Heart left ventricle (tissue), 16 donors: ENCODE data around the gene VSTM1. TPM values are rescaled to one million over a fixed set of nuclear protein-coding genes. Genes with fewer than 3 reads are reported as not detected.

Source experiments
- ATAC-seq, 4 donors: fragments of 200-7000 bp; cut with Tn5 transposase; one replicate each; pipeline ENCODE4 v1.9.1; 2020 to 2022; ENCODE audit warnings: moderate library complexity in 4 of 4, mild to moderate bottlenecking in 3 of 4, moderate number of reproducible peaks in 1 of 4
- DNase-seq, 5 donors: peaks; one replicate each; pipeline ENCODE4 v3.0.0-alpha.2; 2020
- H3K27ac ChIP-seq, 12 donors: fragments of 200-600 bp; sonication (generic) in 4 of 12; one replicate each; pipeline versions ENCODE4 v1.5.0 to v1.8.0; 2016 to 2022; ENCODE audit warnings: mild to moderate bottlenecking in 2 of 12
- H3K27me3 ChIP-seq, 9 donors: fragments of 200-600 bp; sonication (generic) in 2 of 9; one replicate each; pipeline versions ENCODE4 v1.5.1 to v1.8.0; 2016 to 2022; ENCODE audit warnings: mild to moderate bottlenecking in 3 of 9
- H3K36me3 ChIP-seq, 9 donors: fragments of 200-600 bp; sonication (generic) in 2 of 9; one replicate each; pipeline versions ENCODE4 v1.5.0 to v1.8.0; 2018 to 2022; ENCODE audit warnings: mild to moderate bottlenecking in 2 of 9
- H3K4me1 ChIP-seq, 12 donors: fragments of 200-600 bp; sonication (generic) in 4 of 12; one replicate each; pipeline versions ENCODE4 v1.5.0 to v1.8.0; 2016 to 2022; ENCODE audit warnings: mild to moderate bottlenecking in 3 of 12
- H3K4me3 ChIP-seq, 12 donors: fragments of 200-600 bp; sonication (generic) in 4 of 12; one replicate each; pipeline versions ENCODE4 v1.5.0 to v1.8.0; 2017 to 2022; ENCODE audit warnings: mild to moderate bottlenecking in 9 of 12, moderate library complexity in 4 of 12
- H3K9me3 ChIP-seq, 12 donors: fragments of 200-600 bp; sonication (generic) in 4 of 12; one replicate each; pipeline versions ENCODE4 v1.5.0 to v1.8.0; 2016 to 2022; ENCODE audit warnings: mild to moderate bottlenecking in 1 of 12
- CTCF ChIP-seq, 12 donors: fragments of 200-600 bp; sonication (generic) in 4 of 12; IDR thresholded peaks; one replicate each; pipeline versions ENCODE4 v1.5.0 to v1.8.0; 2018 to 2022; ENCODE audit warnings: antibody characterized with exemption in 12 of 12, mild to moderate bottlenecking in 5 of 12
- POLR2A ChIP-seq, 2 donors: fragments of 450-650 bp; IDR thresholded peaks; one replicate each; pipeline ENCODE4 v1.6.1; 2017; ENCODE audit warnings: antibody characterized with exemption in 2 of 2, mild to moderate bottlenecking in 2 of 2, moderate library complexity in 2 of 2
- WGBS, 4 donors: extraction: QIAGEN DNeasy Blood & Tissue Kit in 2 of 4; methylation state at CpG; one replicate each; pipeline versions ENCODE4 v1.1.5 to v1.1.7; 2013 to 2018; 5-methylcytosine and 5-hydroxymethylcytosine counted together
- intact Hi-C, 10 donors: fragments of 100-400 bp; cut with DNase I; formaldehyde crosslinking; loops; one replicate each; pipeline versions ENCODE4 v1.11.1 to v1.14.2; 2022
- polyA plus RNA-seq, 2 donors: library from polyadenylated mRNA; stranded (reverse); fragments of 200-250 nt; gene quantifications; one replicate each; pipeline ENCODE4 v1.2.3, GENCODE V29; 2013
- total RNA-seq, 9 donors: library from RNA; depleted of rRNA in 2 of 9; stranded (reverse); fragments of >200 nt in 2 of 9; fragmentation: NEBNext Ultra II Directional in 3 of 9; extraction: Animal tissue kit (Norgen Biotek cat#: 25700) in 3 of 9; gene quantifications; one replicate each; pipeline versions ENCODE4 v1.1.0 to v1.2.4, GENCODE V29; 2016 to 2023
- donor health status: ischemic (EF 13 %, LVEDD 7.1; RV severe dilation, severe dysfunction).
- donor health status: healthy with polysubstance abuse.
- donor health status: DM: no; HTN: yes; CAD: no.
- donor health status: DM: no; HTN: no; CAD: no.
- donor health status: ischemic (EF 25% LVEDD 6.9; RV normal size, moderate dysfunction).
- donor health status: ischemic (EF 25% LVEDD 5.7; RV mildly dilated, moderate dysfunction).
- donor health status: healthy.
- donor health status: DM: yes; HTN: yes; CAD: no.
- donor health status: ischemic (EF 35%, LVEDD 5.7; RV mildly dilated, moderate dysfunction).
- donor health status: nonischemic (EF 11% LVEDD 7.7; RV severe dilation, severe dysfunction).
- donor health status: DM: yes; HTN: yes; CAD: no.
- donor health status: PGD.
- donor health status: ischemic (EF 29% LVEDD 5.4; RV normal size, mild dysfunction).
- donor health status: nonischemic (EF 23%, LVEDD 6.1; RV moderate dilation, normal function).

The VSTM1 gene
- total and polyA plus RNA-seq, 11 donors: 0.49 to 1.3 (median 0.86) TPM; not detected in 8

DNA sequence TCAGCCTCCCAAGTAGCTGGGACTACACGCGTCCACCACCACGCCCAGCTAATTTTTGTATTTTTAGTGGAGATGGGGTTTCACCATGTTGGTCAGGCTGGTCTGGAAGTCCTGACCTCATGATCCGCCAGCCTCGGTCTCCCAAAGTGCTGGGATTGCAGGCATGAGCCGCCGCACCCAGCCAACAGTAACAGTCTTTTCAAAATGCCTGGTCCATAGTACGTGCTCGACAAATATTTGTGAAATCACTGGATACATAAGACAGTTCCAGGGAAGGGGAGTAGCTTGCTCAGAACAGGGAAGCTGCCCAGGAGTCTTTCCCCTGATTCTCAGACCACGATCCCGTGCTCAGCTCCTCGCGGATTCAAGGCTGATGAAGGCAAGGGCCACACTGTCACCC, 41.8 kb downstream of the VSTM1 start:
- ATAC-seq: no peak
- Histone ChIP-seq H3K27me3 (peaks cover 0 to 21% (median 9%) of the 10 kb centered on the region in 9 donors), H3K4me3 (no peak overlapping the region), H3K36me3 (no peaks in the 10 kb centered on the region), H3K27ac (no peak overlapping the region), H3K4me1 (peaks cover 0 to 29% (median 0%) of the 10 kb centered on the region in 12 donors), H3K9me3 (no peaks in the 10 kb centered on the region)
- TF ChIP-seq POLR2A (IDR thresholded peaks at IDR 0.05): no peak
- no peak for TF ChIP-seq CTCF (IDR thresholded peaks at IDR 0.05)
- intact Hi-C loops: loop anchor here (2.0 to 10.0 kb wide), 9 partner anchors 115 to 230 kb away; partner anchors contain the start of gene CACNG7 (in 8 of the 10)
- WGBS, 4 donors: 77 to 96% (median 89%) methylated on average over 13 of the region's 13 CpGs
- DNase-seq: no peak

DNA sequence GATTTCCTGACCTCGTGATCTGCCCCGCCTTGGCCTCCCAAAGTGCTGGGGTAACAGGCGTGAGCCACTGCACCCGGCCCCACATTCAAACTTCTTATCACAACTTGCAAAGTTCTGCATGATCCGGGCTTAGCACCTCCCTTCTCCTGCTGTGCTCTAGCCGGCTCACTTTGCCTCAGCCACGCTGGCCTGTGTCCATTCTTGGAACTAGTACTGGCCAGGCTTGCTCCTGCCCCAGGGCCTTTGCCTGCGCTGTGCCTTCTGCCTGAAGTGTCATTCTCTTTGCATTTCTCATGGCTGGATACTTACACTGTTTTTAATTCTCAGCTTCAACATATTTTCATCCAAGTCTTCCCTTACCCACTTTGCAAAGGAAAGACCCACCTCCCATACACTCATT, 42.3 kb downstream of the VSTM1 start:
- H3K9me3 ChIP-seq: no peaks in the 10 kb centered on the region
- H3K4me3 ChIP-seq: no peak overlapping the region
- H3K4me1 ChIP-seq: peaks cover 0 to 29% (median 0%) of the 10 kb centered on the region in 12 donors
- H3K27ac ChIP-seq: no peak overlapping the region
- no peaks in the 10 kb centered on the region for H3K36me3 ChIP-seq
- DNase-seq (no peak), ATAC-seq (no peak)
- peaks cover 0 to 23% (median 9%) of the 10 kb centered on the region in 9 donors for H3K27me3 ChIP-seq
- WGBS, 4 donors: 79 to 89% (median 84%) methylated on average over 8 of the region's 8 CpGs
- intact Hi-C loops: loop anchor here (5.0 to 10.0 kb wide), 7 partner anchors 114 to 229 kb away; partner anchors contain the start of gene CACNG7 (in 8 of the 10)
- TF ChIP-seq CTCF (IDR thresholded peaks at IDR 0.05) (no peak), POLR2A (IDR thresholded peaks at IDR 0.05) (no peak)

- WGBS, 4 donors: 72 to 82% (median 76%) methylated on average over 4 of the region's 4 CpGs
- TF ChIP-seq POLR2A (IDR thresholded peaks at IDR 0.05) (no peak), CTCF (IDR thresholded peaks at IDR 0.05) (no peak)
Observed at GRCh38 chr19:54017261-54017660, 46.4 kb downstream of the VSTM1 start.

DNA sequence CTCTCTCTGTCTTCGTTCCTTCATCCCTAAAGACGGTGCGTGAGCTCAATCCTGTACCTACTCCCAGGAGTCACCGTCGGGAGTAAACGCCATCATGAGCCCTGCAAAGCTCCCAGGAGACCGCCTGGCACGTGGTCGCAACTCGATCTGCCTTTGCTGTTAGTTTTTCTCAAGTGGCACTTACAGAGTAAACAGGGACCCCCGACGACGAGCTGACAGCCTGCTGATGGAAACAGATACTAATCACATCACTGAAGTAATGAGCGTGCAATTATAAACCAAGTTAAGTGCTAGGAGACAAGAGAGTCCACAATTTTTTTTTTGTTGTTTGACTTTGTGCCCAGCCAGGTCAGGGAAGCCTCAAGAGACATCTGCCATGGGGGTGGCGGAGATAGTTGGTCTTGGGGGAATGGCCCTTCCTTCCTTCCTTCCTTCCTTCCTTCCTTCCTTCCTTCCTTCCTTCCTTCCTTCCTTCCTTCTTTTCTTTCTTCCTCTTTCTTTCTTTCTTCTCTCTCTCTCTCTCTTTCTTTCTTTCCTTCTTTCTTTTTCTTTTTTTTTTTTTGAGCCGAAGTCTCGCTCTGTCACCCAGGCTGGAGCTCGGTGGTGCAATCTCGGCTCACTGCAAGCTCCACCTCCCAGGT, 48.7 kb downstream of the VSTM1 start:
- WGBS, 4 donors: 39 to 53% (median 46%) methylated on average over 19 of the region's 19 CpGs
- ATAC-seq (no peak), DNase-seq (no peak)
- Histone ChIP-seq H3K9me3 (no peaks in the 10 kb centered on the region), H3K36me3 (no peaks in the 10 kb centered on the region), H3K27me3 (peaks cover 0 to 49% (median 9%) of the 10 kb centered on the region in 9 donors), H3K27ac (no peak overlapping the region), H3K4me1 (peaks cover 0 to 6% (median 0%) of the 10 kb centered on the region in 12 donors), H3K4me3 (no peak overlapping the region)
- intact Hi-C loops: no loop called here
- TF ChIP-seq CTCF (IDR thresholded peaks at IDR 0.05): no peak
- TF ChIP-seq POLR2A (IDR thresholded peaks at IDR 0.05): no peak

More at GRCh38 chr19:54017261-54017660, 46.4 kb downstream of the VSTM1 start:
- ATAC-seq (no peak), DNase-seq (no peak)
- H3K4me1 ChIP-seq: peaks cover 0 to 13% (median 0%) of the 10 kb centered on the region in 12 donors
- no peak overlapping the region for H3K27ac ChIP-seq
- H3K9me3 ChIP-seq: no peaks in the 10 kb centered on the region
- H3K27me3 ChIP-seq: peaks cover 0 to 32% (median 5%) of the 10 kb centered on the region in 9 donors
- H3K36me3 ChIP-seq: no peaks in the 10 kb centered on the region
- no peak overlapping the region for H3K4me3 ChIP-seq
- intact Hi-C loops: no loop called here
